Lung (tissue), 12 donors: ENCODE data around the gene PROSER2. TPM values are rescaled to one million over a fixed set of nuclear protein-coding genes. Genes with fewer than 3 reads are reported as not detected.

Experiments
- ATAC-seq: fragments of 200-7000 bp; cut with Tn5 transposase; one replicate; pipeline ENCODE4 v1.9.1; 2020; ENCODE audit warnings: moderate number of reproducible peaks; ENCODE audit not compliant: insufficient read depth, low FRiP score
- DNase-seq, 3 donors: peaks; one replicate each; pipeline ENCODE4 v3.0.0-alpha.2; 2013 to 2017
- H3K27ac ChIP-seq, 2 donors: one replicate each; pipeline ENCODE4 v1.5.1; 2013; ENCODE audit warnings: mild to moderate bottlenecking in 2 of 2, moderate library complexity in 2 of 2, control low read depth in 1 of 2, inconsistent platforms in 1 of 2, low read depth in 1 of 2, low read length in 1 of 2
- H3K27me3 ChIP-seq, 3 donors: one replicate each; pipeline ENCODE4 v1.5.1; 2013; ENCODE audit warnings: low read length in 2 of 3; ENCODE audit not compliant: control insufficient read depth in 3 of 3, insufficient read depth in 3 of 3
- H3K36me3 ChIP-seq, 4 donors: one replicate each; pipeline ENCODE4 v1.5.1; 2013; ENCODE audit warnings: low read length in 4 of 4, mild to moderate bottlenecking in 1 of 4, moderate library complexity in 1 of 4; ENCODE audit not compliant: control insufficient read depth in 4 of 4, insufficient read depth in 4 of 4
- H3K4me1 ChIP-seq, 5 donors: one replicate each; pipeline ENCODE4 v1.5.1; 2013; ENCODE audit warnings: low read length in 5 of 5, mild to moderate bottlenecking in 2 of 5, moderate library complexity in 1 of 5; ENCODE audit not compliant: control insufficient read depth in 5 of 5, insufficient read depth in 5 of 5
- H3K4me3 ChIP-seq: one replicate; pipeline ENCODE4 v1.5.1; 2013; ENCODE audit warnings: mild to moderate bottlenecking, control low read depth, moderate library complexity
- H3K9ac ChIP-seq, 2 donors: one replicate each; pipeline ENCODE4 v1.5.1; 2013; ENCODE audit warnings: low read length in 2 of 2, control low read depth in 1 of 2; ENCODE audit not compliant: insufficient read depth in 1 of 2
- H3K9me3 ChIP-seq, 4 donors: one replicate each; pipeline ENCODE4 v1.5.1; 2013; ENCODE audit warnings: low read length in 3 of 4, mild to moderate bottlenecking in 1 of 4, moderate library complexity in 1 of 4; ENCODE audit not compliant: control insufficient read depth in 4 of 4, insufficient read depth in 3 of 4
- CTCF ChIP-seq: IDR thresholded peaks from 2 replicates; pipeline ENCODE4 v1.5.1; 2012; ENCODE audit warnings: mild to moderate bottlenecking; ENCODE audit errors: control extremely low read depth, extremely low read depth
- WGBS, 2 donors: extraction: QIAGEN DNeasy Blood & Tissue Kit; methylation state at CpG; one replicate each; pipeline ENCODE4 v1.1.7; 2013; 5-methylcytosine and 5-hydroxymethylcytosine counted together
- polyA plus RNA-seq, 2 donors: library from polyadenylated mRNA; stranded (reverse); fragments of 200-250 nt; gene quantifications; one replicate each; pipeline ENCODE4 v1.2.1, GENCODE V29; 2013
- total RNA-seq, 2 donors: library from RNA; depleted of rRNA in 1 of 2; stranded (reverse); fragments of >200 nt in 1 of 2; gene quantifications; one replicate each; pipeline ENCODE4 v1.2.1, GENCODE V29; 2014 to 2021
- donor health status: control.
- donor health status: control.
- donor health status: Bipolar disorder and iron deficiency.
- donor health status: healthy.
- donor health status: DM: yes; HTN: yes; CAD: no.

Gene PROSER2
- total and polyA plus RNA-seq, 4 donors, result 8.2 to 23.9 (median 10.3) TPM

GRCh38 chr10:11793762-11794479 lies 29.2 kb upstream of the PROSER2 start:
- Histone ChIP-seq H3K9ac (no peak overlapping the region), H3K4me1 (peaks cover 0 to 2% (median 0%) of the 10 kb centered on the region in 5 donors), H3K9me3 (peaks cover 0 to 4% (median 0%) of the 10 kb centered on the region in 4 donors), H3K36me3 (no peaks in the 10 kb centered on the region), H3K27me3 (no peaks in the 10 kb centered on the region), H3K4me3 (no peak overlapping the region), H3K27ac (no peak overlapping the region)
- no peak for DNase-seq
- TF ChIP-seq CTCF, result no peak
- ATAC-seq, result no peak
- 85 to 92% methylated on average over 12 of the region's 12 CpGs for WGBS, 2 donors

- H3K36me3 ChIP-seq, result no peaks in the 10 kb centered on the region
- DNase-seq, result no peak
- H3K27me3 ChIP-seq, result no peaks in the 10 kb centered on the region
- peaks cover 0 to 4% (median 0%) of the 10 kb centered on the region in 4 donors for H3K9me3 ChIP-seq
- no peak for ATAC-seq
- peaks cover 0 to 5% (median 0%) of the 10 kb centered on the region in 5 donors for H3K4me1 ChIP-seq
- no peak for TF ChIP-seq CTCF
- no peak overlapping the region for H3K9ac ChIP-seq
- no peak overlapping the region for H3K27ac ChIP-seq
- no peak overlapping the region for H3K4me3 ChIP-seq
- 84 to 93% methylated on average over 5 of the region's 5 CpGs for WGBS, 2 donors
Observed at GRCh38 chr10:11794566-11794965, 28.6 kb upstream of the PROSER2 start.

GRCh38 chr10:11795101-11795920 lies 27.8 kb upstream of the PROSER2 start:
- no peak overlapping the region for H3K4me3 ChIP-seq
- H3K27me3 ChIP-seq, result no peaks in the 10 kb centered on the region
- no peaks in the 10 kb centered on the region for H3K36me3 ChIP-seq
- TF ChIP-seq CTCF, result no peak
- peaks cover 0 to 5% (median 0%) of the 10 kb centered on the region in 5 donors for H3K4me1 ChIP-seq
- no peak for DNase-seq
- no peak overlapping the region for H3K27ac ChIP-seq
- no peak overlapping the region for H3K9ac ChIP-seq
- 92 to 93% methylated on average over 25 of the region's 25 CpGs for WGBS, 2 donors
- H3K9me3 ChIP-seq, result peaks cover 0 to 4% (median 0%) of the 10 kb centered on the region in 4 donors
- ATAC-seq, result no peak
